SH-SY5Y (cell line): ENCODE measurements around the gene MAST2.

Experiments used
- GATA2 ChIP-seq: IDR thresholded peaks from 2 replicates; pipeline ENCODE4 v1.6.1; 2011; ENCODE audit warnings: mild to moderate bottlenecking, low read depth, low read length
- GATA3 ChIP-seq: IDR thresholded peaks from 2 replicates; pipeline ENCODE4 v1.6.1; 2011; ENCODE audit warnings: low read depth, mild to moderate bottlenecking, low read length, moderate library complexity

DNA sequence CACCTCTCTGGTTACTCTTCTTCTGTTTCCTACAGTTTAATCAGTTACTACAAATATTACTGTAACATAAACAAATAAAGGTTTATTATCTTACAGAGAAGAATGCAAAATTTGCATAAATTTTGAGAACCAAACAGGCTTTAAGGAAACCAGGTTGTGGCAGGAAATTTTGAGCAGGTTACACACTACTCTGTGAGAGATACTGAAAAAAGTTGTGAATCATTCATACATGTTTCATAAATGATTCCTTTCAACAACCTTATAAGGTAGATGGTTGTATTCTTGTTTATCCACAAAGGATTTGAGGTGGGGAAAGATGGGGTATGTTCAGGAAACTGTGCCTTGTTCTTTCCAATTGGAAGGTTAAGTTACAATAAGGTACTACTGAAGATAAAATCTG lies 58.6 kb downstream of the MAST2 start:
- TF ChIP-seq GATA2 (no peak), GATA3 (no peak)
